HepG2 (cell line): ENCODE data around the gene POLR1D. TPM values are rescaled to one million over a fixed set of nuclear protein-coding genes. Genes with fewer than 3 reads are reported as not detected.

Source experiments
- ATAC-seq: fragments of 200-7000 bp; cut with Tn5 transposase; 3 replicates; pipeline ENCODE4 v1.9.1; 2020; ENCODE audit warnings: mild to moderate bottlenecking, moderate library complexity
- BruUV-seq: library from RNA; stranded (reverse); fragments of 400-500 nt; replicated peaks from 2 replicates; lab custom pipeline; 2021; lab: Mats Ljungman, UMichigan
- CTCF ChIA-PET: fragments of 300-600 bp; formaldehyde crosslinking; extraction: SDS; loops from one replicate; lab custom pipeline; 2021; ENCODE audit warnings: low total read pairs, inconsistent platforms, low intra/inter-chr PET ratio; lab: Yijun Ruan, JAX
- POLR2A ChIA-PET: fragments of 350-600 bp; sonication (Branson Sonifier 250); formaldehyde crosslinking; loops from one replicate; lab custom pipeline; 2020; ENCODE audit warnings: antibody characterized with exemption, inconsistent platforms; lab: Yijun Ruan, JAX
- DNase-seq: peaks from one replicate; pipeline ENCODE4 v3.0.0-alpha.2; 2015; ENCODE audit warnings: low spot score
- FAIRE-seq: peaks from 3 replicates; lab custom pipeline; 2011; peaks lifted over from hg19 to GRCh38; lab: Jason Lieb, UNC
- H2AFZ ChIP-seq: one replicate; pipeline ENCODE4 v1.6.1; 2011; ENCODE audit warnings: low read length, inconsistent platforms
- H3K27ac ChIP-seq: fragments of 300-600 bp; 3 replicates; pipeline ENCODE4 v1.8.0; 2011; ENCODE audit warnings: mixed run types, mild to moderate bottlenecking, mixed read lengths, low read length, inconsistent platforms; ENCODE audit not compliant: insufficient read depth; ENCODE audit errors: extremely low read length
- H3K27me3 ChIP-seq, 2 experiments: fragments of 200-600 bp in 1 of 2; 2 replicates in 1 of 2; 3 replicates in 1 of 2; pipeline versions ENCODE4 v1.6.0 to v1.8.0; 2011; ENCODE audit warnings: low read length in 2 of 2, mild to moderate bottlenecking in 2 of 2, moderate library complexity in 2 of 2, inconsistent platforms in 1 of 2; ENCODE audit not compliant: insufficient read depth in 2 of 2, control insufficient read depth in 1 of 2
- H3K36me3 ChIP-seq, 2 experiments: fragments of 200-600 bp in 1 of 2; replicated peaks in 1 of 2; 2 replicates in 1 of 2; 3 replicates in 1 of 2; pipeline versions ENCODE4 v1.5.1 to v1.8.0; 2011; ENCODE audit warnings: low read length in 2 of 2, inconsistent platforms in 1 of 2; ENCODE audit not compliant: insufficient read depth in 2 of 2, control insufficient read depth in 1 of 2
- H3K4me1 ChIP-seq: 2 replicates; pipeline ENCODE4 v1.5.1; 2012; ENCODE audit warnings: low read length, inconsistent platforms; ENCODE audit not compliant: insufficient read depth
- H3K4me2 ChIP-seq: 2 replicates; pipeline ENCODE4 v1.6.0; 2011; ENCODE audit warnings: low read depth, low read length, inconsistent platforms
- H3K4me3 ChIP-seq, 3 experiments: fragments of 200-600 bp in 1 of 3; sonication (generic), shearing (Covaris generic) in 1 of 3; replicated peaks in 1 of 3; 2 replicates each; pipeline ENCODE4 v1.5.1; 2011 to 2016; ENCODE audit warnings: low read length in 3 of 3, inconsistent platforms in 2 of 3, low read depth in 2 of 3, mild to moderate bottlenecking in 2 of 3, control low read depth in 1 of 3, mixed read lengths in 1 of 3; ENCODE audit not compliant: insufficient read depth in 1 of 3
- H3K79me2 ChIP-seq: one replicate; pipeline ENCODE4 v1.6.1; 2011; ENCODE audit warnings: low read length, inconsistent platforms; ENCODE audit not compliant: insufficient read depth
- H3K9ac ChIP-seq: 2 replicates; pipeline ENCODE4 v1.6.0; 2011; ENCODE audit warnings: mild to moderate bottlenecking, low read depth, low read length, inconsistent platforms; ENCODE audit not compliant: insufficient read depth
- H3K9me3 ChIP-seq: 2 replicates; pipeline ENCODE4 v1.5.1; 2012; ENCODE audit warnings: mild to moderate bottlenecking, low read length
- H4K20me1 ChIP-seq: 2 replicates; pipeline ENCODE4 v1.6.0; 2011; ENCODE audit warnings: inconsistent platforms, mild to moderate bottlenecking, low read length, moderate library complexity; ENCODE audit not compliant: insufficient read depth
- DDIT3 ChIP-seq: sonication (generic); formaldehyde crosslinking; IDR thresholded peaks from 2 replicates; pipeline ENCODE4 v1.4.0; 2020; ENCODE audit warnings: mild to moderate bottlenecking, missing genetic modification reagents
- MTA1 ChIP-seq: sonication (generic); formaldehyde crosslinking; IDR thresholded peaks from 2 replicates; pipeline ENCODE4 v1.4.0; 2020; ENCODE audit warnings: missing genetic modification reagents, mild to moderate bottlenecking, borderline replicate concordance
- ONECUT2 ChIP-seq: sonication (generic); formaldehyde crosslinking; IDR thresholded peaks from 2 replicates; pipeline ENCODE4 v1.4.0; 2020; ENCODE audit warnings: missing genetic modification reagents
- POLR2A ChIP-seq, 2 experiments: IDR thresholded peaks; 2 replicates each; pipeline ENCODE4 v1.6.1; 2011; ENCODE audit warnings: low read depth in 2 of 2, low read length in 2 of 2, mild to moderate bottlenecking in 1 of 2, moderate library complexity in 1 of 2; ENCODE audit not compliant: insufficient read depth in 1 of 2
- RBAK ChIP-seq: sonication (generic); formaldehyde crosslinking; IDR thresholded peaks from 2 replicates; pipeline ENCODE4 v1.5.1; 2020; ENCODE audit warnings: mild to moderate bottlenecking, missing genetic modification reagents
- RERE ChIP-seq: IDR thresholded peaks from 2 replicates; pipeline ENCODE4 v1.6.1; 2016; ENCODE audit warnings: low read depth, missing genetic modification reagents, missing compliant biosample characterization
- REXO4 ChIP-seq: sonication (generic); formaldehyde crosslinking; IDR thresholded peaks from 2 replicates; pipeline ENCODE4 v1.8.0; 2022; ENCODE audit warnings: missing genetic modification reagents, mild to moderate bottlenecking, borderline replicate concordance
- SOX5 ChIP-seq: IDR thresholded peaks from 2 replicates; pipeline ENCODE4 v1.6.1; 2016; ENCODE audit warnings: borderline replicate concordance
- SP4 ChIP-seq: sonication (generic); formaldehyde crosslinking; IDR thresholded peaks from 2 replicates; pipeline ENCODE4 v1.8.1; 2023; ENCODE audit warnings: mild to moderate bottlenecking, missing genetic modification reagents
- TOE1 ChIP-seq: sonication (generic); formaldehyde crosslinking; IDR thresholded peaks from 2 replicates; pipeline ENCODE4 v1.4.0; 2020; ENCODE audit warnings: mild to moderate bottlenecking, missing genetic modification reagents
- ZNF34 ChIP-seq: sonication (generic); formaldehyde crosslinking; IDR thresholded peaks from 2 replicates; pipeline ENCODE4 v1.4.0; 2020; ENCODE audit warnings: mild to moderate bottlenecking, missing genetic modification reagents, borderline replicate concordance
- ZNF503 ChIP-seq: sonication (generic); formaldehyde crosslinking; IDR thresholded peaks from 2 replicates; pipeline ENCODE4 v1.4.0; 2020; ENCODE audit warnings: missing genetic modification reagents
- ZNF788 ChIP-seq: sonication (generic); formaldehyde crosslinking; IDR thresholded peaks from 2 replicates; pipeline ENCODE4 v1.5.0; 2020; ENCODE audit warnings: mild to moderate bottlenecking, missing genetic modification reagents, borderline replicate concordance
- ZNF879 ChIP-seq: sonication (generic); formaldehyde crosslinking; IDR thresholded peaks from 2 replicates; pipeline ENCODE4 v1.8.1; 2023; ENCODE audit warnings: missing genetic modification reagents
- WGBS: methylation state at CpG from one replicate; pipeline ENCODE4 v1.1.6; 2017; ENCODE audit warnings: low lambda C conversion rate; 5-methylcytosine and 5-hydroxymethylcytosine counted together
- in situ Hi-C: cut with HindIII; loops from 2 replicates; pipeline ENCODE4 v1.10.0; 2017; ENCODE audit warnings: low pct_unique_long_range_greater_than_20kb; ENCODE audit not compliant: extremely low pct_ligation_motif_present
- intact Hi-C: fragments of 100-400 bp; cut with micrococcal nuclease; formaldehyde crosslinking; loops from one replicate; pipeline ENCODE4 v1.10.0; 2022; ENCODE audit not compliant: unreplicated experiment
- polyA plus RNA-seq, 8 experiments: library from polyadenylated mRNA; depleted of rRNA in 3 of 8; stranded (reverse) in 7 of 8; unstranded in 1 of 8; fragments of >200 nt; fragmentation: Illumina TruSeq in 4 of 8; extraction: Trizol in 4 of 8; gene quantifications; 2 replicates each; pipeline versions ENCODE4 v1.2.1 to v1.2.3, GENCODE V29; 2011 to 2016; ENCODE audit warnings: low read depth in 4 of 8, missing spikeins in 1 of 8, mixed read lengths in 1 of 8; ENCODE audit not compliant: insufficient read depth in 1 of 8
- total RNA-seq, 5 experiments: library from RNA; depleted of rRNA; stranded (reverse); fragments of >200 nt; fragmentation: Illumina TruSeq; extraction: Trizol; gene quantifications; 2 replicates each; pipeline ENCODE4 v1.2.3, GENCODE V29; 2016; ENCODE audit warnings: low read depth in 1 of 5

The POLR1D gene
- total and polyA plus RNA-seq, 2 of the 13 experiments (the other 11 are each of a cell fraction or from before 2014, with no cell fraction given) = 183 to 490 TPM

GRCh38 chr13:27638001-27638400, 16.3 kb downstream of the POLR1D start:
- intact Hi-C loops = no loop called here
- in situ Hi-C loops = no loop called here
- H3K4me2 ChIP-seq = no peak overlapping the region
- no peak for DNase-seq
- no peaks in the 10 kb centered on the region for H3K9me3 ChIP-seq
- ATAC-seq = no peak
- BruUV-seq = no TSS peak
- TF ChIP-seq POLR2A (IDR thresholded peaks at IDR 0.05; ENCODE audit: insufficient read depth in 1 of 2, low read depth in 2 of 2, low read length in 2 of 2) = no peak
- TF ChIP-seq SOX5 (CRISPR knock-in tag) = no peak
- no peak for TF ChIP-seq TOE1 (CRISPR knock-in tag)
- TF ChIP-seq RERE (CRISPR knock-in tag) = no peak
- no peak for TF ChIP-seq ZNF788 (CRISPR knock-in tag)
- no peak for TF ChIP-seq SP4
- TF ChIP-seq ZNF879 (CRISPR knock-in tag) = no peak
- no peak for TF ChIP-seq DDIT3
- TF ChIP-seq ZNF503 (CRISPR knock-in tag) = no peak
- TF ChIP-seq MTA1 (CRISPR knock-in tag) = no peak
- TF ChIP-seq ZNF34 (CRISPR knock-in tag) = no peak
- no peak for TF ChIP-seq REXO4 (CRISPR knock-in tag)
- no peak for TF ChIP-seq ONECUT2 (CRISPR knock-in tag)
- TF ChIP-seq RBAK (CRISPR knock-in tag) = no peak
- TF ChIP-seq, all 625 proteins: peak for 0
- FAIRE-seq = no peak
- Histone ChIP-seq H3K9ac (no peak overlapping the region), H3K27ac (no peak overlapping the region), H3K79me2 (peaks cover 35% of the 10 kb centered on the region), H3K27me3 (no peaks in the 10 kb centered on the region), H3K4me1 (peaks cover 63% of the 10 kb centered on the region), H3K36me3 (peaks cover 0 to 6% of the 10 kb centered on the region in 2 experiments; a peak in 1 of 5 replicates), H2AFZ (no peak overlapping the region), H4K20me1 (no peaks in the 10 kb centered on the region), H3K4me3 (no peak overlapping the region)
- CTCF ChIA-PET = no interaction called here
- POLR2A ChIA-PET = interaction anchor here (1.2 kb wide), 1 partner anchor 17 kb away, joined by 8 read pairs; the partner anchor contains the start of gene LNX2
- WGBS = 100% methylated on average over 1 of the region's 1 CpG
